WTC11 (cell line): Measurements from ENCODE around the gene TMEM150B. TPM values are rescaled to one million over a fixed set of nuclear protein-coding genes. Genes with fewer than 3 reads are reported as not detected.
"Not testable (repeated sequence)": the region's sequence is repeated elsewhere in the genome, so short reads cannot be mapped to it uniquely, and the experiment has no call there.

Source experiments
- ATAC-seq: fragments of 200-7000 bp; cut with Tn5 transposase; 2 replicates; pipeline ENCODE4 v1.10.0; 2021; ENCODE audit warnings: mild to moderate bottlenecking, moderate library complexity
- CTCF ChIA-PET: fragments of 300-600 bp; sonication (Branson Sonifier 250); formaldehyde crosslinking; loops from one replicate; lab custom pipeline; 2021; ENCODE audit warnings: antibody characterized with exemption; lab: Charles Lee
- POLR2A ChIA-PET: fragments of 350-600 bp; sonication (Branson Sonifier 250); formaldehyde crosslinking; loops from one replicate; lab custom pipeline; 2021; ENCODE audit warnings: antibody characterized with exemption; lab: Charles Lee
- DNase-seq: peaks from one replicate; pipeline ENCODE4 v3.0.0; 2021; ENCODE audit warnings: low spot score
- H3K27ac Mint-ChIP-seq: 2 replicates; pipeline ENCODE4 v1.8.0; 2021; ENCODE audit warnings: mixed read lengths
- H3K27me3 Mint-ChIP-seq: 2 replicates; pipeline ENCODE4 v1.8.0; 2021; ENCODE audit warnings: low read depth, mild to moderate bottlenecking, moderate library complexity, mixed read lengths
- H3K36me3 Mint-ChIP-seq: 2 replicates; pipeline ENCODE4 v1.8.0; 2021; ENCODE audit warnings: mixed read lengths
- H3K4me1 Mint-ChIP-seq: 2 replicates; pipeline ENCODE4 v1.8.0; 2022; ENCODE audit warnings: mixed read lengths
- H3K4me3 Mint-ChIP-seq: 2 replicates; pipeline ENCODE4 v1.8.0; 2021; ENCODE audit warnings: mild to moderate bottlenecking, moderate library complexity, mixed read lengths
- H3K9me3 Mint-ChIP-seq: 2 replicates; pipeline ENCODE4 v1.8.0; 2021; ENCODE audit warnings: mixed read lengths
- AFF4 ChIP-seq: sonication (generic); formaldehyde crosslinking; IDR thresholded peaks from 2 replicates; pipeline ENCODE4 v1.8.1; 2023; ENCODE audit warnings: mild to moderate bottlenecking, missing genetic modification reagents, borderline replicate concordance
- CREB1 ChIP-seq: sonication (generic); formaldehyde crosslinking; IDR thresholded peaks from 2 replicates; pipeline ENCODE4 v1.8.0; 2023; ENCODE audit warnings: mild to moderate bottlenecking, missing genetic modification reagents
- ETV6 ChIP-seq: sonication (generic); formaldehyde crosslinking; IDR thresholded peaks from 2 replicates; pipeline ENCODE4 v1.8.1; 2022; ENCODE audit warnings: mild to moderate bottlenecking, missing genetic modification reagents
- GABPB1 ChIP-seq: sonication (generic); formaldehyde crosslinking; IDR thresholded peaks from 2 replicates; pipeline ENCODE4 v1.8.1; 2023; ENCODE audit warnings: mild to moderate bottlenecking, missing genetic modification reagents
- IRF2 ChIP-seq: sonication (generic); formaldehyde crosslinking; IDR thresholded peaks from 2 replicates; pipeline ENCODE4 v1.8.0; 2022; ENCODE audit warnings: low read depth, missing genetic modification reagents, borderline replicate concordance
- MAX ChIP-seq: sonication (generic); formaldehyde crosslinking; IDR thresholded peaks from 2 replicates; pipeline ENCODE4 v1.8.0; 2022; ENCODE audit warnings: mild to moderate bottlenecking, missing genetic modification reagents
- MYBL2 ChIP-seq: sonication (generic); formaldehyde crosslinking; IDR thresholded peaks from 2 replicates; pipeline ENCODE4 v1.8.1; 2023; ENCODE audit warnings: mild to moderate bottlenecking, moderate library complexity, missing genetic modification reagents
- NR2C2 ChIP-seq: sonication (generic); formaldehyde crosslinking; IDR thresholded peaks from 2 replicates; pipeline ENCODE4 v1.8.0; 2022; ENCODE audit warnings: mild to moderate bottlenecking, missing genetic modification reagents
- OVOL2 ChIP-seq: fragments of 250-450 bp; sonication (Bioruptor Pico); IDR thresholded peaks from 2 replicates; pipeline ENCODE4 v1.9.0; 2021; ENCODE audit warnings: mild to moderate bottlenecking, borderline replicate concordance
- SOX15 ChIP-seq: fragments of 250-450 bp; sonication (Bioruptor Pico); IDR thresholded peaks from 2 replicates; pipeline ENCODE4 v1.9.0; 2021; ENCODE audit warnings: mild to moderate bottlenecking
- TEAD1 ChIP-seq: sonication (generic); formaldehyde crosslinking; IDR thresholded peaks from 2 replicates; pipeline ENCODE4 v1.8.0; 2022; ENCODE audit warnings: mild to moderate bottlenecking, missing genetic modification reagents
- TP53 ChIP-seq: sonication (generic); formaldehyde crosslinking; IDR thresholded peaks from 2 replicates; pipeline ENCODE4 v1.8.1; 2023; ENCODE audit warnings: mild to moderate bottlenecking, missing genetic modification reagents
- ZBTB43 ChIP-seq: sonication (generic); formaldehyde crosslinking; IDR thresholded peaks from 2 replicates; pipeline ENCODE4 v1.8.1; 2023; ENCODE audit warnings: mild to moderate bottlenecking, missing genetic modification reagents
- ZNF219 ChIP-seq: sonication (generic); formaldehyde crosslinking; IDR thresholded peaks from 2 replicates; pipeline ENCODE4 v1.8.0; 2023; ENCODE audit warnings: missing genetic modification reagents, mild to moderate bottlenecking, borderline replicate concordance
- ZNF317 ChIP-seq: sonication (generic); formaldehyde crosslinking; IDR thresholded peaks from 2 replicates; pipeline ENCODE4 v1.8.1; 2023; ENCODE audit warnings: low read depth, mild to moderate bottlenecking, moderate library complexity, missing genetic modification reagents, borderline replicate concordance
- ZNF396 ChIP-seq: fragments of 250-450 bp; sonication (Bioruptor Pico); IDR thresholded peaks from 2 replicates; pipeline ENCODE4 v1.8.0; 2021; ENCODE audit warnings: mild to moderate bottlenecking, moderate library complexity, borderline replicate concordance
- total RNA-seq: library from RNA; stranded (reverse); gene quantifications from 3 replicates; pipeline ENCODE4 v1.2.3, GENCODE V29; 2021
- TF ChIP-seq, protein P1 (sequence below): sonication (generic); formaldehyde crosslinking; IDR thresholded peaks from 2 replicates; pipeline ENCODE4 v1.8.1; 2022; ENCODE audit warnings: low read depth, missing genetic modification reagents, borderline replicate concordance
- TF ChIP-seq, protein P2 (sequence below): sonication (generic); formaldehyde crosslinking; IDR thresholded peaks from 2 replicates; pipeline ENCODE4 v1.8.1; 2023; ENCODE audit warnings: mild to moderate bottlenecking, missing genetic modification reagents, moderate library complexity
- TF ChIP-seq, protein P3 (sequence below): sonication (generic); formaldehyde crosslinking; IDR thresholded peaks from 2 replicates; pipeline ENCODE4 v1.8.1; 2022; ENCODE audit warnings: missing genetic modification reagents, borderline replicate concordance

TMEM150B gene
- total RNA-seq, 1 experiment from 2014 or later = 0.44 TPM

GRCh38 chr19:55333870-55334269, 8.7 kb upstream of the TMEM150B start:
- TF ChIP-seq ZNF396 (CRISPR knock-in tag) (no peak), SOX15 (CRISPR knock-in tag) (no peak), GABPB1 (peak; percentile 96), CREB1 (CRISPR knock-in tag) (no peak)
- TF ChIP-seq, protein P1, sequence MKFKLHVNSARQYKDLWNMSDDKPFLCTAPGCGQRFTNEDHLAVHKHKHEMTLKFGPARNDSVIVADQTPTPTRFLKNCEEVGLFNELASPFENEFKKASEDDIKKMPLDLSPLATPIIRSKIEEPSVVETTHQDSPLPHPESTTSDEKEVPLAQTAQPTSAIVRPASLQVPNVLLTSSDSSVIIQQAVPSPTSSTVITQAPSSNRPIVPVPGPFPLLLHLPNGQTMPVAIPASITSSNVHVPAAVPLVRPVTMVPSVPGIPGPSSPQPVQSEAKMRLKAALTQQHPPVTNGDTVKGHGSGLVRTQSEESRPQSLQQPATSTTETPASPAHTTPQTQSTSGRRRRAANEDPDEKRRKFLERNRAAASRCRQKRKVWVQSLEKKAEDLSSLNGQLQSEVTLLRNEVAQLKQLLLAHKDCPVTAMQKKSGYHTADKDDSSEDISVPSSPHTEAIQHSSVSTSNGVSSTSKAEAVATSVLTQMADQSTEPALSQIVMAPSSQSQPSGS (CRISPR knock-in tag) = no peak
- DNase-seq (no peak), ATAC-seq (no peak)
- ChIA-PET POLR2A (no interaction called here), CTCF (interaction anchor here (0.8 kb wide), 1 partner anchor 33 kb away, joined by 3 read pairs; no protein-coding TSS in a partner anchor)
- Mint-ChIP-seq H3K4me1 (peaks cover 5% of the 10 kb centered on the region), H3K36me3 (no peaks in the 10 kb centered on the region), H3K4me3 (no peak overlapping the region), H3K27ac (no peak overlapping the region), H3K9me3 (no peaks in the 10 kb centered on the region), H3K27me3 (peaks cover 38% of the 10 kb centered on the region)

- H3K4me3 Mint-ChIP-seq, DNase-seq, H3K9me3 Mint-ChIP-seq, H3K4me1 Mint-ChIP-seq, H3K27ac Mint-ChIP-seq, ATAC-seq, H3K36me3 Mint-ChIP-seq, POLR2A ChIA-PET, CTCF ChIA-PET: not testable (repeated sequence)
- peaks cover 21% of the 10 kb centered on the region for H3K27me3 Mint-ChIP-seq
Observed at GRCh38 chr19:55329791-55330190, 4.7 kb upstream of the TMEM150B start.

DNA sequence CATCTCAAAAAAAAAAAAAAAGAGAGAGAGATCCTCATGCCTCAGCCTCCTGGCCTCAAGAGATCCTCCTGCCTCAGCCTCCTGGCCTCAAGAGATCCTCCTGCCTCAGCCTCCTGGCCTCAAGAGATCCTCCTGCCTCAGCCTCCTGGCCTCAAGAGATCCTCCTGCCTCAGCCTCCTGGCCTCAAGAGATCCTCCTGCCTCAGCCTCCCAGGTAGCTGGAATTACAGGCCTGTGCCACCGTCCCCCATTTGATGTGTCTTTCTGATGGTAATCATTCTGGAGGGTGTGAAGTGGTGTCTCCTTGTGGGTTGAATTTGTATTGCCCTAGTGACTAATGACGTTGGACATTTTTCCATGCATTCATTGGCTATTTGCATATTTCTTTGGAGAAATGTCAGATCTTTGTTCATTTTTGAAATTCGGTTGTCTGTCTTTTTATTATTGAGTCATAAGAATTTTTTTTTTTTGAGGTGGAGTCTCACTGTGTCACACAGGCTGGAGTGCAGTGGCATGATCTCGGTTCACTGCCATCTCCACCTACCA, 3.7 kb upstream of the TMEM150B start:
- ATAC-seq, H3K4me3 Mint-ChIP-seq, DNase-seq, H3K36me3 Mint-ChIP-seq, H3K27ac Mint-ChIP-seq, H3K4me1 Mint-ChIP-seq, H3K9me3 Mint-ChIP-seq, CTCF ChIA-PET: not testable (repeated sequence)
- POLR2A ChIA-PET = interaction anchor here (0.7 kb wide), 1 partner anchor 99 kb away, joined by 5 read pairs; no protein-coding TSS in a partner anchor
- peaks cover 19% of the 10 kb centered on the region for H3K27me3 Mint-ChIP-seq

DNA sequence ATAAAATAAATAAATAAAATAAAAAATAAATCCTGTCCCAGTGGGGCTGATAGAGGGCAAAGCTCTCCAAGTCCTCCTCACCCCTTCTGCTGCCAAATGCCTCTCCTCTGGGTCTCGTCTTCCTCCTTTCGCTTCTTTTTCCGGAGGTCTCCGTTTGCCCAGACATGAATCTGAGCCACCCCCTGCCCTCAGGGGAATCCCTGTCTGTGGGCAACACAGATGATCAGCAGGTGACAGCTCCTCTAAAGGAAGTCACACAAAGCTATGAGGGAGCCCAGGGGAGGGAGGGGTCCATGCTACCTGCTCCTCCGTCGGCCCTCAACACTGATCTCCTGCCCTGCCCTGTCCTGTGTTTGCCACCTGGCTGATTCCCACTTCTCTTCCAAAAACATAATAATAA, 479 bp downstream of the TMEM150B start:
- no peaks in the 10 kb centered on the region for H3K9me3 Mint-ChIP-seq
- DNase-seq (no peak), ATAC-seq (no peak)
- H3K27me3 Mint-ChIP-seq = peaks cover 34% of the 10 kb centered on the region
- peaks cover 16% of the 10 kb centered on the region for H3K4me1 Mint-ChIP-seq
- H3K36me3 Mint-ChIP-seq = no peaks in the 10 kb centered on the region
- ChIA-PET CTCF (interaction anchor here (0.6 kb wide), 1 partner anchor 23 kb away, joined by 3 read pairs; no protein-coding TSS in a partner anchor), POLR2A (interaction anchor here (1.4 kb wide), 1 partner anchor 15 kb away, joined by 3 read pairs; the partner anchor contains the start of gene KMT5C)
- no peak overlapping the region for H3K4me3 Mint-ChIP-seq
- no peak overlapping the region for H3K27ac Mint-ChIP-seq
- TF ChIP-seq, protein P2, sequence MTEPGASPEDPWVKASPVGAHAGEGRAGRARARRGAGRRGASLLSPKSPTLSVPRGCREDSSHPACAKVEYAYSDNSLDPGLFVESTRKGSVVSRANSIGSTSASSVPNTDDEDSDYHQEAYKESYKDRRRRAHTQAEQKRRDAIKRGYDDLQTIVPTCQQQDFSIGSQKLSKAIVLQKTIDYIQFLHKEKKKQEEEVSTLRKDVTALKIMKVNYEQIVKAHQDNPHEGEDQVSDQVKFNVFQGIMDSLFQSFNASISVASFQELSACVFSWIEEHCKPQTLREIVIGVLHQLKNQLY = no peak
- TF ChIP-seq ZNF219 (no peak), AFF4 (CRISPR knock-in tag) (no peak), ZNF317 (CRISPR knock-in tag) (no peak), NR2C2 (no peak), ZBTB43 (CRISPR knock-in tag) (no peak), ETV6 (CRISPR knock-in tag) (no peak), TP53 (CRISPR knock-in tag) (no peak), MYBL2 (no peak), TEAD1 (CRISPR knock-in tag) (no peak), IRF2 (no peak), OVOL2 (CRISPR knock-in tag) (no peak), MAX (CRISPR knock-in tag) (no peak)
- TF ChIP-seq, protein P3, sequence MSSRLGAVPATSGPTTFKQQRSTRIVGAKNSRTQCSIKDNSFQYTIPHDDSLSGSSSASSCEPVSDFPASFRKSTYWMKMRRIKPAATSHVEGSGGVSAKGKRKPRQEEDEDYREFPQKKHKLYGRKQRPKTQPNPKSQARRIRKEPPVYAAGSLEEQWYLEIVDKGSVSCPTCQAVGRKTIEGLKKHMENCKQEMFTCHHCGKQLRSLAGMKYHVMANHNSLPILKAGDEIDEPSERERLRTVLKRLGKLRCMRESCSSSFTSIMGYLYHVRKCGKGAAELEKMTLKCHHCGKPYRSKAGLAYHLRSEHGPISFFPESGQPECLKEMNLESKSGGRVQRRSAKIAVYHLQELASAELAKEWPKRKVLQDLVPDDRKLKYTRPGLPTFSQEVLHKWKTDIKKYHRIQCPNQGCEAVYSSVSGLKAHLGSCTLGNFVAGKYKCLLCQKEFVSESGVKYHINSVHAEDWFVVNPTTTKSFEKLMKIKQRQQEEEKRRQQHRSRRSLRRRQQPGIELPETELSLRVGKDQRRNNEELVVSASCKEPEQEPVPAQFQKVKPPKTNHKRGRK (CRISPR knock-in tag) = no peak
